GM18907 (cell line): ENCODE data around the gene CIT.

Source experiments
- ATAC-seq: cut with Tn5 transposase; IDR thresholded peaks from one replicate; pipeline ENCODE4 v1.9.1; 2021; ENCODE audit warnings: mild to moderate bottlenecking, moderate library complexity; ENCODE audit not compliant: unreplicated experiment

CIT gene

DNA sequence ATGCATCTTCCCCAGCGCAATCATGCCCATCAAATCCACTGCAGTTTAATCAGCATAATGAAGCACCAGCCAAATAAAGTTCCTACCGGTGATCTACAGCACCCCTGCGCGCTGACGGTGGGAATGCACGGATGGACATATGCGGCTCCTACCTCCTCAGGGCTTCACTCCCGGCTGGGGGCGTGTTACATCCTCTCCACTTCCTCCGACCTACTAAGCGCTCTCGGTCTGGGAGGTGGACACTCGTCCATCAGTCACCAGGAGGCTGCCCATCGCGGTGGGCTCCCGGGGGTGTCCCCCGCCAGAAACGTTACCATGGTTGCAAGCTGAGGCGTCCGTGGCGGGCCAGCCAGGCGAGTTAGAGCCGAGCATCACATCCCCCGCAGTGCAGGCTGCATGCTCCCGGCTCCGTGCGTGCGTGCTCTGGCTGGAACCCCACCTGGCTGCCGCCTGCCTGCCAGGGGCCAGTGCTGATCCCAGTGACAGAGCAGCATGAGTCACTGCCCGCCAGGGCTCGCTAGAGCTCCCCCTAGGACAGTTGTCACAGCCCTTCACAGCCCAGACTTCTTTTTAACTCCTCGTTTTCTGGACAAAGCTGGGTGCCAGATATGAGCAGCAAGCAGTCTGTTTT lies 73.0 kb downstream of the CIT start:
- ATAC-seq, result no peak

DNA sequence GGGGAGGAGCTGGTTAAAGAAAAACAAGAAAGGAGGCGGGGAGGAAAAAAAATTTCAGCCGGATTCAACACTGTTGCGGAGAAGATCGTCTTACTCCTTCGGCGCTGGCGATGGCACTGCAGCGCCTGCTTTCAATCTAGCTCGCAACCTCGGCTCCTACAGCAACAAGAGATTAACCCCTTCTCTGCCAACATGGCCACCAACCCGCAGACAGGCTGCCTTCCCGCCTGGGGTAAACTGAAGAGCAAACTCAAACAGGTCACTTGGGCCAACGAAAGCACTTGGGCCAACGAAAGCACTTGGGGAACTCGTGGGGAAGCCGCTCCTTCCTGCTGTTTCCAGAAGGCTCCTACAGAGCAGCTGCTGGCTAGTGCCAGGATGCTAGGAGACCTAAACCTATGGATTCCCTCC lies 73.7 kb downstream of the CIT start:
- no peak for ATAC-seq

DNA sequence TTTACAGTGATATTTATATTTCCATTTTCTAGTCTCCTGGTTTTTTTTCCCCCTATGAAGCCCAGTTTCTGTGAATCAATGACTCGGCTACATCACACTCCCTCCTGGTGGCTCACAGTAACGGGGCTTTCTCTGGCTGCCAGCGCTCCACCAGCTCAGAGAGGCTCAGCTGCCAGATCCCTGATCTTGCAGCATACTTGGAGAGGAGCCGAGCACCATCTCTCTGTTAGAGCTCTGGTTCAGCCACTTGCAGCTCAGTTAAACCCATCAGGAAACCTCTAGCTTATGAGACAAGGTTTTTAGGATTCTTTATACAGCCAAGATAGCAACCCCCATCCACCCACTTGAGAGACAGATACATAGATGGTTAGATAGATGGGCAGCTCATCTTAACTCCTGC lies 74.6 kb downstream of the CIT start:
- no peak for ATAC-seq

DNA sequence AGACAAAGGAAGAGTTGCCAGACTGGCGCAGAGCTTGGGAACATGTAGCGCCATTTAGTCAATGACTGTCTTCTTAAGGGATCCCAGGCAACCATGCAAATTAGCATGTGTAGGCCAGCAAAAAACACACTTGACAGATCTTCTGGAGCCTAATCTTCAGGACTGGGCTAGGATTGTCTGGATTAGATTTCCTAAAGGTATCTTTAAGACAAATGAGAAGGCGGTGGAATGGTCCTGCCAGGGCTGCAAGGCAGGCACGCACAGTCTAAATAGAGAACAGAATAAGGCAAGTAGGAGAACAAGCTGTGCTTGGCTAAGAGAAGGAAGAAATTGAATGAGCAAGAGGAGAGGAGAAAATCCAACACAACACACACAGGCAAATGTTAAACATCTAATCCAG lies 80.0 kb downstream of the CIT start:
- no peak for ATAC-seq

DNA sequence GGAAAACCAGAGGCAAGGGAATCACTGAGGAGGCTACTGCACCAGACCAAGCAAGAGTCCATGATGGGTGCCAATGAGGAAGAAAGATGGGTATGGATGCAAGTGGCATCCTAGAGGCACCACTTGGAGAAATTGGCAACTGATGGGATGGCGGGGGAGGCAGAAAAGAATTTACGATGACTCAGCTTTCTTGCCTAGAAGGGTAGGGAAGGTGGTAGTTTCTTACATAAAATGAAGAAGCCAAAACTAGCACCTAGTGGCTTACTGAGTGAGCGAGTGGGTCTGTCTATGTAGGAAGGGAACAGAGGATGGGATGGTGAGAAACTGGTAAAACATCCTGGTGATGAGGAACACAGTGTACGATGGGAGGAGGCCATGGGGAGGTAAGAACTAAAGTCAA lies 80.8 kb downstream of the CIT start:
- no peak for ATAC-seq

DNA sequence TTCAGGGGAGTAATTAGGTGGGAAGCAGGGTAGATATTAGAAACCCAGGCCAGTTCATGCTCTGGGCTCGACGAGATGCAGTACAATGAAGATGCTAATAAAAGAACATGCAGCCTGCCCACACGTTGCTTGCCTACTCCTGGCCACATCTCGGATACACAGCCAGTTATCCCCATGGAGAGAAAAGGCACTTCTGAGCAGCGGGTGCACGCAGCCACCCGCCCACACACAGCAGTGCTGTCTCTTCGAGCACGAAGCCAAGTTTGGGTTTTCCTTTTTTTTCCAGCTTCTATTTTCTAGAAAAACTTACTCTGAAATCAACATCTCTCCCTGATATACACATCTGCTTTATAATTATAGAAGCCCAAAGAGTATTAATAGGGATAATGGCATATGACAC lies 85.7 kb downstream of the CIT start:
- no peak for ATAC-seq

DNA sequence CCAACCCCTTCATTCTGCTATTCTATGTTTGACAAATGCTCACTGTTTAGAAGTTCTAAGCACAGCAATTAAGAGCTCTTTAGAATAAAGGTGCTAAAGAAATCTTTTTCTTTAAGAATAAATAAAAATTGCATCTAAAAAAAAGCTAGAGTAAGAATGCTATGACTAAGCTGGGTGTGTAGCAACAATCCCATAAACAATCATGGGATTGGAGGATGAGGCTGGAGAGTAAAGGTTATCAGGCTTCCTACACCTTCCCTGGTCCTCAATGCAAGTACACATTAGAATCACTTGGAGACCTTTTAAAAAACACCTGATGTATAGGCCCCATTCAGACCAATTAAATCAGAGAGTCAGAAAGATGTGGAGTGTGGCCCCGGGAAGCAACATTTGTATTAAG lies 88.3 kb downstream of the CIT start:
- no peak for ATAC-seq

DNA sequence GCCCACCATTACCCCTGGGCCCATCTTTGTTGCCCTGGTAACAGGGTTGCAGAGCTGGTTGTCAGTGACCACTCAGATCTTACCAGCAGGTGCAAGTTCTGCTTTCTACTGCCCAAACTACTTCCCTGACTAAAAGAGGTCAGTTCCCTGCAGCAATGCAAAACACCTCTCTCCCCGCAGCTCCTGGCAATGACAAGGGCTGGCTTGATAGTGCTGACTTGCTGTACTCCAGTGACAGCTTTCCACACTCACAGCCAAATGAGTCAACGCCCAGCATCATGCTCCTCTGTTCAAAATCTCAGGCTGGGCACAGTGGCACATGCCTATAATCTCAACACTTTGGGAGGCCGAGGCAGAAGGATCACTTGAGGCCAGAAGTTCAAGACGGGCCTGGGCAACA lies 90.6 kb downstream of the CIT start:
- ATAC-seq, result no peak

DNA sequence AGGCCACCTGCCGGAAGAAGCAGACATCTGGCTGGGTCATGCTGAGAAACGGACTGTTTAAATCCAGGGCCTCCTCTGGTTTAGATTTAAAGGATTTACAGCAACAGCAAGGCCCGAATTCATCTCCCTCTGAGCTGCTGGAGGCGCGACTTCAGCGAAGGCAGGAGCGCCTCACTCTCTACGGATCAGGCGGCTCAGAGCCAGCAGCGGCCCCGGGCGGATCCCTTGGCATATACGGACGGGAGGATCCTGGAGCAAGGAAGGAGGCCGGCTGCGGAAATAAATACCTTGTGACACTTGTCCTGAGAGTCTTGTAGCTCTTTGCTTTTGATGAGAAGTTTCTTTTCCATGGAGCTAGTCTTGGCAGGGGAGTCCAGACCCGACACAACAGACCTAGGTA lies 92.4 kb downstream of the CIT start:
- no peak for ATAC-seq

DNA sequence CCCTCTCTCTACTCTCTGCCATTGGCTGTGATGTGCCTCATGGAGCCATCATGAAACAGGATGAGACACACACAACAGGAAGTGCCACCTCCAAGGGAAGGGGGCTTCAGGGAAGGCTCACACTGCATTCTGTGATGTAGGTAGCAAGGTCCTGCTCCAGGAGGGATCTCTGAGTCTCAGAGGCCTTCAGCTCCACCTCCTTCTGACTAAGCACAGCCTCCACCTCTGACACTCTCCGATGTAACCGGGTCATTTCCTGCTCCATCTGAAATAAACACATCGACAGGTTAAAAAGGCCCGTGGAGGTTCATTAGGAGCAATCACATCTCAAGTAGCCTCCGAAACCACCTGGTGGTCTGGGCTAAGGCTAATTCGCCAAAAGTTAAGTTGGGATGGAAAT lies 93.3 kb downstream of the CIT start:
- ATAC-seq, result no peak

DNA sequence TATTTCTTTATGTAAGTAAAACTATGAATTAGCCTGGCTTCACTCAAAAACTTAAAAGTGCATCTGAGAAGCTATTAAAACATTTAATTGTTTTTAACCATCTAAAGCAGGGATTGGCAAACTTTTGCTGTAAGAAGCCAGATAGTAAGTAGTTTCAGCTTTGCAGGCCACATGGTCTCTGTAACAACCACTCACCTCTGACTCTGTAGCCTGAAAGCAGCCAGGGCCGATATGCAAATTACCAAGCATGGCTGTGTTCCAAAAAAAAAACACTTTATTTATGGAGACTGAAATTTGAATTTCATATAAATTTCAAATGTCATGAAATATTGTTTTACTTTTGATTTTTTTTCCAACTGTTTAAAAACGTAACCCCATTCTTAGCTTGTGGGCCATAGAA lies 95.3 kb downstream of the CIT start:
- no peak for ATAC-seq

DNA sequence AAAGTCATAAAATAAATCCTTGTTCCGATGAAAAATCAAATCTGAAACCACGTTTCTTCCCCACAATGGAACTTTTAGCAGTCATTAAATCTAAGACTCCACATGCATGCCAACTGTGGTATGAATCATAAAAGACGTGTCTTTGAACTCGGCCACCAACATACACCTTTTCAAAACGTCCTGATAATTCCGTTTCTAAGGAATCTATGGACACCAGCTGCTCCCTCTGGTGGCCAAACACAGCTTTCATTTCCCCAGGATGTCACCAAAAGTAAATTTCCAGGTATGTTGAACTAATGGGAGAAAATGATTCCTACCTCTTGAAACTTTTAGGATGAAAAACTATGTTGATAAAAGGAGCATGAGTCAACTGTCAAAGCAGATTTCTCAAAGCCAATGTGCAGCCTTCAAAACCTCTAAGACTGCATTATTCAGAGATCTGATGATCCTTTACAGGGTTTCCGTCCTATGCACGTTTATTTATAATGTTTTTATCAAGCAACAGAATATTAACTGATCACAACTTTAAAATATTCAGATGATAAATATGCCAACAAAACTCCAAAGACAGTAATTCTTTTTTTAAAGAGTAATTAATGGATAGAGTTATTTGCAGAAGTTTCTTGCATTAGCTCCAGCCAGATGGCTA lies 96.2 kb downstream of the CIT start:
- ATAC-seq, result no peak

DNA sequence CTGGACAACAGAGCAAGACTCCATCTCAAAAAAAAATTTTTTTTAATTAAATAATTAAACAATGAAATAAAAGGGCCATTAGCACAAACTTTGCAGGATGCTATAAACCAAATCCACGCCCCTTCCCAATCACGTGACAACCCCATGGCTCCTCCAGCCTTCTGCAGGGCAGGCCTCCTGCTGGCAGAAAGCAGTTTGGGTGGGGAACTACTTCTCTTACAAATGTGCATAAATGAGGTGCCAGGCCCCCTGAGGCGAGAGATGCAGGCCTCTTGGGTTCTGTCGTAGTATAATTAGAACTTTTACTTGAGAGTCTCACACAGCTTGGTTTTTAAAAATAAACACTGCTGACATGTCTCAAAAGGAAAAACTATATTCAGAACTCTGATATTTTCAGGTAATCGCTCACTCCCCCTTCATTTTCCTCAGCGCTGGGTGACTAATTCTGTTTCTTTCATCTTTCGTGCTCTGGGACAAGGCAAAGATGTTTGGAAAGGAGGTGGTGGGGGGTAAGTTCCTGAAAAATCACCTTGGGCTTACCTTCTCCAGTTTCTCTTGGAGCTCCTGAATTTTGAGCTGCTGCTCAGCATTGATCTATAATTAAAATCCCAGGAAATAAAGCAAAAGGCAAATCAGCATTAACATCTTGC lies 101.7 kb downstream of the CIT start:
- no peak for ATAC-seq

DNA sequence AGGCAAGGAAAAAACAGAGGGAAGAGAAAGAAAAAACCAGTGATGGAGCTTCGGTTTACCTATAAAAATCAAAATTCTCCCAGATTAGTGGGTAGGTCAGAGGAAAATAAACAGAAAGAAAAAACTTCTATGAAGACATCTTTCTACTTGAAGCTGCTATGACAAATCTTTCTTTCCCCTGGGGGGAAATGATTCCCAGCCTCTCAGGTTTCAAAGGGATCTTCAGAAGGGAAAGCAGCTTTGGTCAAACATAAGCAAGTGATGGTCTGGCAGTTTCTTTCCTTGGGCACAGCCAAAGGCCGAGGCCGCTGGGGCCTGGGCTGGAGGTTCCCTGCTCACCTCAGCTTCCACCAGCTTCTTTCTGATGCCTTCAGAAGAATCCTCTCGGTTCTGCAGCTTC lies 104.7 kb downstream of the CIT start:
- no peak for ATAC-seq

DNA sequence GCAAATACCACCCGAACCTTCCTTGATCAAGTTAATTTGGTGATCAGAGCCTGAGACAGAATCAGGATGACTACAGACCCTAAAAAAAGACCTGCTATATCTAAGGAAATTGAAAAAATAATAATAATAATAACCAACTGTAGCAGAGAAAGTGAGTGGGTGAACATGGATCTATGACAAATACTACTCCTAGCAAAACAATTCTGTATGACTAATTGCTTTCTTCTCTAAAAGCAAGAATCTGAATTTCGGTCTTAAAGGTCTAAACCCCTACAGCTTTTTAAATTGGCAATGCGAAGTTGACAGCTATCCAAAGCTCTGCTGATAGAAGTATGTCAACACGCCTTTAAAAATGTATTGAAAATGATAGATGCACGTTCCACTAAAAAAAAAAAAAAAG lies 107.0 kb downstream of the CIT start:
- no peak for ATAC-seq

DNA sequence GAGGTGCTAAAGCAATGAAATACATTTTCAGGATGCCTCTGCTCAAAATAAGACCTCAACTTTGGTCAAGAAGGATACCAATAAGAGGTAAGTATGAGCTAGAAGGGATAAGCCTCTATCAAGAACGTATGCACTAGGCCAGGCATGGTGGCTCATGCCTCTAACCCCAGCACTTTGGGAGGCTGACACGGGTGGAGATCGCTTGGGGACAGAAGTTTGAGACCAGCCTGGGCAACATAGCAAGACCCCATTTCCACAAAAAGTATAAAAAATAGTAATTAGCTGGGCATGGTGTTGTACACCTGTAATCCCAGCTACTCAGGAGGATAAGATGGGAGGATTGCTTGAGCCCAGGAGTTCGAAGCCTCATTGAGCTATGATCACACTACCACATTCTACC lies 114.5 kb downstream of the CIT start:
- no peak for ATAC-seq

DNA sequence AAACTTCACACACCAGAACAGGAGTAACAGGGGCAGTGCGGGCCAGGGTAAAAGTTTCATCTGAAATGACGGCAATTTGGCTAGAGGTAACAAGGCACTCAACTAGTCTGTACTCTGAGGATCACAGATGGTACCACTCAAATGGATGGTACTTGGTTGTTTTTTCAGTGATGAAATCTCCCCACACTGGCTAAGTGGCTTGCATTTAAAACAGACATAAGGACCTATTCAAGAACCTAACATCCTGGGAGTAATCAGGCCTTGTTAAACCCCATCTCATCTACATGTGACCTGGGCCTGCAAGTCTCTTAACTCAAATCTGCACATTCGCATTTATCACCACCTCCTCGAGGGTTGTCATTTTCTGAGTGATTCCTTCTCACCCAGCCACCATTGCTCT lies 118.4 kb downstream of the CIT start:
- ATAC-seq, result no peak

DNA sequence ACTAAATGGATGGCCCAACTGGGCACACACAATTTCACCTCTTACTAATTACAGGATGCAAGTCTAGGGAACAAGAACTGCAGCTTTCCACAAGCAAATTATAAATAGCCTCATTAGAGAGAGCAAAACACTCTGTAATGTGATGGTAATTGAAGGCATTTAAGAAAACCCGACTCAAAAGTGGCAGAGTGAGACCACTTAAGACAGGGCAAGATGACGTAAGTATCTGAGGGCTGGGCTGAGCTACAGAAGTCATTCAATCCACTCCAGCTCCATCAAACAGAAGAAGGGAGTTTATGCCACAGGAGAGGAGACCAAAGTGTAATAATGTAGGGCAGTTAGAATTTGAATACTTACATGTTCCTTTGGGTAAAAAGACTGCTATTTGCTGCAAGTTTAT lies 118.9 kb downstream of the CIT start:
- no peak for ATAC-seq

DNA sequence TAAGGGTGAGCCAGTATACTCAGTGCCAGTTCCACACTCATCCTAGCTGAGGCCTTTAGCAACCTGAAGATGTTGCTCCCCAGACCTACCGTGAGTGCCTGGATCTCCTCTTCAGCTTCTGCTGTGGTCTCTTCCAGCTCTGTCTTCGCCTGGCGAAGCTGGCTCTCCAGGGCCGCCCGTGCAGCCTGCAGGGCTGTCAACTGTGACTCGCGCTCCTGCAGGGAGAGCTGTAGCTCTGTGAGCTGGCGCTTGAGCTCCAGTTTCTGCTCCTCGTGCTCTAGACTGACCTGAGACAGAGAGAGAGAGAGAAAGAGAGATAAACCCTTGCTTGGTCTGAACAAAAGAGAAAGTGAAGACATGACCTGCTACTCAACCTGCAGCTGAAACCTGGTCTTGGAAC lies 125.2 kb downstream of the CIT start:
- ATAC-seq, result no peak

DNA sequence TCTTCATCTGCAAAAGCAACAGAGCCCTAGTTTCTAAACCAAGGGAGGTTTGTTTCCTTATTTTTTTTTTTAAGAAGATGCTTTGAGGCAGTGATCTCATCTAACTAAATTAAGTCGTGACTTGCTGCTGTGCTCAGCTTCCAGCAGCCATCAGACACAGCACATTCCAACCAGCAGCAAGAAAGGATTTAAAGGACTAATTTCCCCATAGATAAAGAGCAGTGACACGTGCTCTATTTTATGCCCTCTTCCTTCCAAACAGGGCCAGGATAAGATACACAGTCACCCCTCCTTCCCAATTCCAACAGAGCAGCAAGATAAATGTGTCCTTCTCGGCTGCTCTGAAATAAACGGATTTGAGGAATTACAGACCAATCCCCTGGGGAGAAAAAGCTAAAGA lies 127.5 kb downstream of the CIT start:
- ATAC-seq, result no peak

DNA sequence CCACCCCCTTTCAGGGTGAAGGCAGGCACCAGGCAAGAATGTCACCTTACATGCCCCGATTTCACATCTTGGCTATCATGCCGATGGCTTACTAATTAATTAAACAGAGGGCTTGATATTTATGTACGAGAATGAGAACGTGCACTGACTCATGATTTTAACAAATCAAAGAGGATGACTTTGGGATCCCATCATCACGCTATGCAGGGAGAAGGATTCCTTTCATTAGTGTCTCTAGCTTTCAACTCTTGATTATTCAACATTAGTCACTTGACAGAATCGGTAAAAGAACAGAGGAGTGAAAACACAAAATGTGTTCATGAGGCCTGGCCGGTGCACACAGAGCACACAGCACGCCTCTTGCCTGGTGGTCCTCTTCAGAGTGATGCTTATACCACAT lies 128.6 kb downstream of the CIT start:
- ATAC-seq, result no peak

DNA sequence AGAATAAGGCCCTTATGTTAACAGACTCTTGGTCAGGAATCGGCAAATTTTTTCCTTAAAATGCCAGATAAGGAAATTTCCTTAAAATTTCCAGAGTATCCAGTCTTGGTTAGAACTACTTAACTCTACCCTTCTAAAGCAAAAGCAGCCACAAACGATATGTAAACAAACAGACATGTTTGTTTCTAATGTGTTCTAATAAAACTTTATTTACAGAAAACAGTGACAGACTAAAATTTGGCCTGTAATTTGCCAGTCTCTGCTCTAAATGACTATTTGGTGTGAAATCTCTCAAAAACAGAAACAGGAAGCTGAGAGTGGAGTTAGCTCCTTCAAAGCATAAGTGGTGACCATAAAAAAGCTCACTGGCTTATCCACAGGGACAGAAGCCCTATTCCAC lies 131.0 kb downstream of the CIT start:
- no peak for ATAC-seq
